GM12865 (cell line): ENCODE results near the gene C1orf21.
"Not testable (repeated sequence)": the region's sequence is repeated elsewhere in the genome, so short reads cannot be mapped to it uniquely, and the experiment has no call there.

ENCODE experiments used
- DNase-seq: peaks from one replicate; pipeline ENCODE4 v3.0.0; 2010; ENCODE audit warnings: low read depth
- H3K4me3 ChIP-seq: 2 replicates; pipeline ENCODE4 v1.5.1; 2011; ENCODE audit warnings: mild to moderate bottlenecking, low read depth, low read length, control low read depth
- TF ChIP-seq, protein P1 (sequence below): IDR thresholded peaks from 2 replicates; pipeline ENCODE4 v1.5.1; 2011; ENCODE audit warnings: low read length, control low read depth, low read depth, inconsistent platforms; ENCODE audit not compliant: insufficient read depth; ENCODE audit errors: missing control alignments

C1orf21 gene, protein sequence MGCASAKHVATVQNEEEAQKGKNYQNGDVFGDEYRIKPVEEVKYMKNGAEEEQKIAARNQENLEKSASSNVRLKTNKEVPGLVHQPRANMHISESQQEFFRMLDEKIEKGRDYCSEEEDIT

DNA sequence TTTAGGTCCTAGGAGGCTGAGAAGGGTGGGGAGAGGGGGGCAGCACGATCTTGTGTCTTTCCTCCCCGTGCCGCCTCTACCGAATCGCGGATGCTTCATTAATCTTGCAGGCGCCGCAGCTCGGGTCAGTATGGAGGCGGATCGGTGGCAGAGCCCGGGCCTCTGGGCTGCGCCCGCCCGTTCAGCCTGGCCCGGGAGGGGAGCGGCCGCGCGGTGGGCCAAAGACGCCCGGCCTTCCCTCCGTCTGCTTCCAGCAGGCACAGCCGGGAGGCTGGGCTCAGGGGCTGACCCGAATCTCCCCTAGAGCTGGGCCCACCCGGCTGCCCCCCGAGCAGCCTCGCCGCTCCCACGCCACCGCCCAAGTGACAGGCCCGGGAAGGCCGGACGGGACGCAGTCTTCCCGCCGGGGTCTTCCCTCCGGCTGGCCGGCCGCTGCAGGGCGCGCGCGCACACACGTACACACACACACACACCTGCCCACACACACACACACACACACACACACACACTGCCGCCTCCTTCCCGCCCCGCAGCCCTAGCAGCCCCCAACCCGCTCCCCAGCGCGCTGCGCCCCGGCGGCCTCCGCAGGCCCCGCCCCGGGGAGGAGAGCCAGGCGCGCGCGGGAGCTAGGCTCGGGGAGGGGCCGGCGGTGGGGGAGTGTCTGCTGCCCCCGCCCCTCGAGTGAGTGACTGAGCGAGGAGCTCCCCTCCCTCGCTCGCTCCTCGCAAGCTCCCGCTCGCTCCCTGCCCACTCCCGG, at the start of gene C1orf21:
Gene C1orf21, plus strand, starts transcription at position 718 of the 757 bp plus-strand sequence. CDS start 90,481 bp downstream, outside the sequence.
- H3K4me3 ChIP-seq: peak within 1 kb of the TSS; percentile 64
- DNase-seq: peak; percentile 81
- TF ChIP-seq, protein P1, sequence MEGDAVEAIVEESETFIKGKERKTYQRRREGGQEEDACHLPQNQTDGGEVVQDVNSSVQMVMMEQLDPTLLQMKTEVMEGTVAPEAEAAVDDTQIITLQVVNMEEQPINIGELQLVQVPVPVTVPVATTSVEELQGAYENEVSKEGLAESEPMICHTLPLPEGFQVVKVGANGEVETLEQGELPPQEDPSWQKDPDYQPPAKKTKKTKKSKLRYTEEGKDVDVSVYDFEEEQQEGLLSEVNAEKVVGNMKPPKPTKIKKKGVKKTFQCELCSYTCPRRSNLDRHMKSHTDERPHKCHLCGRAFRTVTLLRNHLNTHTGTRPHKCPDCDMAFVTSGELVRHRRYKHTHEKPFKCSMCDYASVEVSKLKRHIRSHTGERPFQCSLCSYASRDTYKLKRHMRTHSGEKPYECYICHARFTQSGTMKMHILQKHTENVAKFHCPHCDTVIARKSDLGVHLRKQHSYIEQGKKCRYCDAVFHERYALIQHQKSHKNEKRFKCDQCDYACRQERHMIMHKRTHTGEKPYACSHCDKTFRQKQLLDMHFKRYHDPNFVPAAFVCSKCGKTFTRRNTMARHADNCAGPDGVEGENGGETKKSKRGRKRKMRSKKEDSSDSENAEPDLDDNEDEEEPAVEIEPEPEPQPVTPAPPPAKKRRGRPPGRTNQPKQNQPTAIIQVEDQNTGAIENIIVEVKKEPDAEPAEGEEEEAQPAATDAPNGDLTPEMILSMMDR: no peak

DNA sequence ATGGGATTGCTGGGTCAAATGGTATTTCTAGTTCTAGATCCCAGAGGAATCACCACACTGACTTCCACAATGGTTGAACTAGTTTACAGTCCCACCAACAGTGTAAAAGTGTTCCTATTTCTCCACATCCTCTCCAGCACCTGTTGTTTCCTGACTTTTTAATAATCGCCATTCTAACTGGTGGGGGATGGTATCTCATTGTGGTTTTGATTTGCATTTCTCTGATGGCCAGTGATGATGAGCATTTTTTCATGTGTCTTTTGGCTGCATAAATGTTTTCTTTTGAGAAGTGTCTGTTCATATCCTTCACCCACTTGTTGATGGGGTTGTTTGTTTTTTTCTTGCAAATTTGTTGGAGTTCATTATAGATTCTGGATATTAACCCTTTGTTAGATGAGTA, 49.0 kb upstream of the C1orf21 start:
- H3K4me3 ChIP-seq, DNase-seq: not testable (repeated sequence)

GRCh38 chr1:184340984-184341383, 45.8 kb upstream of the C1orf21 start:
- TF ChIP-seq, protein P1: no peak
- DNase-seq: no peak
- H3K4me3 ChIP-seq: no peak overlapping the region

DNA sequence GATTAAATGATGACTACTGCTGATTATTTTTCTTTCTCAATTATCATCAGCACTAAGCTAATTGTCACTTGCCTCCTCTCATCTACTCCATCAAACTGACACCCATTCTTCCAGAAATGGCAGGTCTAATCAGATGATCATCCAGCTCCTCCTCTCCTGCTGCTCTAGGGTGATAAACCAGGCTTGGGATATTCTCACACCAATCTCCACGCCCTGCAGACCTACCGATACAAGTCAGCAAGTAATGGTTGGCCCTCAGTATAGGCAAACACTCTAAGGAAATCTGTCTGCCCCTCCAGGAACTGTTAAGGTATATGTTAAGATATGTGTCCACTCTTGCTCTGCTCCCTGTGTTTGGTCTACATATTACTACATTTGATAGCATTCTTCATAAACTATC, 36.3 kb upstream of the C1orf21 start:
- DNase-seq: no peak
- H3K4me3 ChIP-seq: no peak overlapping the region
- TF ChIP-seq, protein P1: no peak

DNA sequence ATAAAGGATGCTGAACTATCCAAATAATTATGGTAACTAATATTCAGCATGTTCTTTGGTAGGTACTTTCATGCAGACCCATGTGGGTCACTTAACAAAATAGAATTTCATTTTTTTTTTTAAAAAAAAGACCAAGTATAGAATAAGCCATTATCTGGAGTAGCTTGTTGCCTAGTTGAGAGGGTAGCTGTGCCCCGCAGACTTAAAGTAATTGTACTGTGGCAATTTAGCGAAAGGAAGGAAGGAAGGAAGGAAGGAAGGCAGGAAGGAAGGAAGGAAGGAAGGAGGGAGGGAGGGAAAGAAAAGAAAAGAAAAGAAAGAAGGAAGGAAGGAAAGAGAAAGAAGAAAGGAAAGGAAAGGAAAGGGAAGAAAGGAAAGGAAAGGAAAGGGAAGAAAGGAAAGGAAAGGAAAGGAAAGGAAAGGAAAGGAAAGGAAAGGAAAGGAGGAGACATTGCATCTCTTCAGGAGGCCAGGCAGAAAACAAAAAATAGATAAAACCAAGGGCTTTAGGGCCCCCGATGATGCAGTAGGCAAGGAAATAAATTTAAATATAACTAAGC, 35.3 kb upstream of the C1orf21 start:
- no peak overlapping the region for H3K4me3 ChIP-seq
- no peak for DNase-seq
- TF ChIP-seq, protein P1: no peak

- DNase-seq: no peak
- H3K4me3 ChIP-seq: no peak overlapping the region
- TF ChIP-seq, protein P1: no peak
Observed at GRCh38 chr1:184352776-184353175, 34.1 kb upstream of the C1orf21 start.

DNA sequence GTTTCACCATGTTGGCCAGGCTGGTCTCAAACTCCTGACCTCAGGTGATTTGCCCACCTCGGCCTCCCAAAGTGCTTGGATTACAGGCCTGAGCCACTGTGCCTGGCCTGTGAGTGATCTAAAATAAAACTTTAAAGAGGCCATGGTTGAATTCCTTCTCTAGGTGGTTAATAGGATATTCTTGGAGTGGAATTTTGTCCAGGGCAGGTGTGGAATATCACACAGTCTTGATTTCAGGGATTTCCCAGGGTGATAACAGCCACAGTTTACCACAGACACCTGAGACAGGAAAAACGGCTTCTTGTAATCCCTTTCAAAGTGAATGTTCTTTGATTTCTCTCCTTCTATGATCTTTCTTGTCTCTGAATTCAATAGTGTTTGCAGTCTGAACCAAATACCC, 32.1 kb upstream of the C1orf21 start:
- no peak for DNase-seq
- TF ChIP-seq, protein P1: no peak
- H3K4me3 ChIP-seq: no peak overlapping the region
